Measurements from ENCODE around the gene AOC2. TPM values are rescaled to one million over a fixed set of nuclear protein-coding genes. Genes with fewer than 3 reads are reported as not detected.

The AOC2 gene
- polyA plus RNA-seq, 1 donor (not counting 4 experiments of a cell fraction or from before 2014, with no cell fraction given), result 0.94 TPM

DNA sequence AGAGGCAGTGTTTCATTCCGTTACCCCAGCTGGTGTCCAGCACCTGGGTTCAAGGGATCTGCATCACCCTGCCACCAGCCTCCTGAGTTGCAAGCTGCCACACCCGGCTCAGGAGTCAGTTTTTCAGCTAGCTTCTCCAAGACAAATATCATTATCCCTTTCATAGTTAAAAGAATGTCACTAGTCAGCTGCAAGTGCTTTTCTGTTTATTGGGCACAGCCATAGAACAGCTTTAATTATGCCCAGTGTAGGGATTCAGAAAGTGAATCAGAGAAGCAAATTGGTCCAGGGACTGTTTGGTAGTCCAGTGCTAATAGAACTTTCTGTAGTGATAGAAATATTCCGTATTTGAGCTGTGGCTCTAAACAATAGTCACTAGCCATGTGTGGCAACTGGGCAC, 3.7 kb downstream of the AOC2 start:
- no peak overlapping the region for H3K27ac ChIP-seq (ENCODE audit: control insufficient read depth, insufficient read depth, low read length)
- H3K36me3 ChIP-seq (ENCODE audit: control insufficient read depth in 2 of 2, extremely low read depth in 1 of 2, insufficient read depth in 2 of 2, low read length in 2 of 2), result peaks cover 19 to 20% of the 10 kb centered on the region in 2 experiments
- TF ChIP-seq, protein P1, sequence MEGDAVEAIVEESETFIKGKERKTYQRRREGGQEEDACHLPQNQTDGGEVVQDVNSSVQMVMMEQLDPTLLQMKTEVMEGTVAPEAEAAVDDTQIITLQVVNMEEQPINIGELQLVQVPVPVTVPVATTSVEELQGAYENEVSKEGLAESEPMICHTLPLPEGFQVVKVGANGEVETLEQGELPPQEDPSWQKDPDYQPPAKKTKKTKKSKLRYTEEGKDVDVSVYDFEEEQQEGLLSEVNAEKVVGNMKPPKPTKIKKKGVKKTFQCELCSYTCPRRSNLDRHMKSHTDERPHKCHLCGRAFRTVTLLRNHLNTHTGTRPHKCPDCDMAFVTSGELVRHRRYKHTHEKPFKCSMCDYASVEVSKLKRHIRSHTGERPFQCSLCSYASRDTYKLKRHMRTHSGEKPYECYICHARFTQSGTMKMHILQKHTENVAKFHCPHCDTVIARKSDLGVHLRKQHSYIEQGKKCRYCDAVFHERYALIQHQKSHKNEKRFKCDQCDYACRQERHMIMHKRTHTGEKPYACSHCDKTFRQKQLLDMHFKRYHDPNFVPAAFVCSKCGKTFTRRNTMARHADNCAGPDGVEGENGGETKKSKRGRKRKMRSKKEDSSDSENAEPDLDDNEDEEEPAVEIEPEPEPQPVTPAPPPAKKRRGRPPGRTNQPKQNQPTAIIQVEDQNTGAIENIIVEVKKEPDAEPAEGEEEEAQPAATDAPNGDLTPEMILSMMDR (optimal IDR thresholded peaks at IDR 0.05 in 1 of 3, IDR thresholded peaks at IDR 0.05 in 1 of 3, conservative IDR thresholded peaks at IDR 0.05 in 1 of 3; ENCODE audit: extremely low read depth in 1 of 3, insufficient read depth in 2 of 3, low read length in 3 of 3), result no peak
- TF ChIP-seq EZH2 (IDR thresholded peaks at IDR 0.05; ENCODE audit: low read length), result no peak
- H3K9me3 ChIP-seq (ENCODE audit: control insufficient read depth, low read depth, low read length), result no peaks in the 10 kb centered on the region
- no peak overlapping the region for H3K4me2 ChIP-seq (ENCODE audit: control insufficient read depth, extremely low read depth, insufficient read depth, low read depth, low read length)
- DNase-seq (ENCODE audit: low read depth, low spot score) (no peak), FAIRE-seq (no peak)
- no peak overlapping the region for H3K4me3 ChIP-seq (ENCODE audit: control insufficient read depth in 2 of 3, extremely low read depth in 1 of 3, insufficient read depth in 2 of 3, low read depth in 1 of 3, low read length in 3 of 3)
- H4K20me1 ChIP-seq (ENCODE audit: control insufficient read depth, extremely low read depth, insufficient read depth, low read length), result peaks cover 3% of the 10 kb centered on the region
- no peaks in the 10 kb centered on the region for H3K27me3 ChIP-seq (ENCODE audit: control insufficient read depth, extremely low read depth, insufficient read depth, low read length)
- no peak overlapping the region for H3K9ac ChIP-seq (ENCODE audit: control insufficient read depth, extremely low read depth, insufficient read depth, low read length)
- no peak overlapping the region for H2AFZ ChIP-seq (ENCODE audit: control insufficient read depth, low read length)
- no peaks in the 10 kb centered on the region for H3K9me1 ChIP-seq (ENCODE audit: control insufficient read depth, extremely low read depth, insufficient read depth, low read length)
- H3K4me1 ChIP-seq (ENCODE audit: control insufficient read depth, extremely low read depth, insufficient read depth, low read length), result no peaks in the 10 kb centered on the region
- H3K79me2 ChIP-seq (ENCODE audit: control insufficient read depth, insufficient read depth, low read length), result no peaks in the 10 kb centered on the region
- dilution Hi-C loops (cut with MboI; ENCODE audit: extremely low pct_ligation_motif_present, low sequenced_read_pairs), result loop anchor here (25.0 kb wide), 1 partner anchor 89 kb away; no protein-coding TSS in a partner anchor

DNA sequence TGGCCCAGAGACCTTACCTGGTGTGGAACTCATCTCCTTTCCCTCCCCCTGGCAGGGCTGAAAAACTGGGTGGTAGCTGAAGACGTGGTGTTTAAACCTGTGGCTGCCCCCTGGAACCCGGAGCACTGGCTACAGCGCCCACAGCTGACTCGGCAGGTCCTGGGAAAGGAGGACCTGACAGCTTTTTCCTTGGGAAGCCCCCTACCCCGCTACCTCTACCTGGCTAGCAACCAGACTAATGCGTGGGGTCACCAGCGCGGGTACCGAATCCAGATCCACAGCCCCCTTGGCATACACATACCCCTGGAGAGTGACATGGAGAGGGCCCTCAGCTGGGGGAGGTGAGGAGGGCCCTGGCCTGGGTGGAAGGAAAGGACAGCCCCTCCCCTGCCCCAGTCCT, 4.7 kb downstream of the AOC2 start:
- Histone ChIP-seq H3K27ac (ENCODE audit: control insufficient read depth, insufficient read depth, low read length) (no peak overlapping the region), H3K4me3 (ENCODE audit: control insufficient read depth in 2 of 3, extremely low read depth in 1 of 3, insufficient read depth in 2 of 3, low read depth in 1 of 3, low read length in 3 of 3) (no peak overlapping the region), H3K9me3 (ENCODE audit: control insufficient read depth, low read depth, low read length) (no peaks in the 10 kb centered on the region), H3K9me1 (ENCODE audit: control insufficient read depth, extremely low read depth, insufficient read depth, low read length) (no peaks in the 10 kb centered on the region), H3K4me2 (ENCODE audit: control insufficient read depth, extremely low read depth, insufficient read depth, low read depth, low read length) (no peak overlapping the region), H4K20me1 (ENCODE audit: control insufficient read depth, extremely low read depth, insufficient read depth, low read length) (peaks cover 3% of the 10 kb centered on the region), H3K79me2 (ENCODE audit: control insufficient read depth, insufficient read depth, low read length) (no peaks in the 10 kb centered on the region), H2AFZ (ENCODE audit: control insufficient read depth, low read length) (no peak overlapping the region), H3K9ac (ENCODE audit: control insufficient read depth, extremely low read depth, insufficient read depth, low read length) (no peak overlapping the region), H3K27me3 (ENCODE audit: control insufficient read depth, extremely low read depth, insufficient read depth, low read length) (no peaks in the 10 kb centered on the region), H3K36me3 (ENCODE audit: control insufficient read depth in 2 of 2, extremely low read depth in 1 of 2, insufficient read depth in 2 of 2, low read length in 2 of 2) (peaks cover 12 to 14% of the 10 kb centered on the region in 2 experiments), H3K4me1 (ENCODE audit: control insufficient read depth, extremely low read depth, insufficient read depth, low read length) (no peaks in the 10 kb centered on the region)
- DNase-seq (ENCODE audit: low read depth, low spot score), result no peak
- no peak for FAIRE-seq
- dilution Hi-C loops (cut with MboI; ENCODE audit: extremely low pct_ligation_motif_present, low sequenced_read_pairs), result loop anchor here (25.0 kb wide), 1 partner anchor 88 kb away; no protein-coding TSS in a partner anchor
- no peak for TF ChIP-seq EZH2 (IDR thresholded peaks at IDR 0.05; ENCODE audit: low read length)
- TF ChIP-seq, protein P1 (optimal IDR thresholded peaks at IDR 0.05 in 1 of 3, IDR thresholded peaks at IDR 0.05 in 1 of 3, conservative IDR thresholded peaks at IDR 0.05 in 1 of 3; ENCODE audit: extremely low read depth in 1 of 3, insufficient read depth in 2 of 3, low read length in 3 of 3), result no peak
